ENCODE data around the gene CDS2. TPM values are rescaled to one million over a fixed set of nuclear protein-coding genes. Genes with fewer than 3 reads are reported as not detected.
A peak's percentile ranks its signal among the peaks of the same experiment; 100 is the strongest.

CDS2 gene
- total RNA-seq, 1 donor from 2014 or later, result 24.5 TPM

GRCh38 chr20:5212907-5213487 lies 86.2 kb downstream of the CDS2 start:
- no peak for ATAC-seq

DNA sequence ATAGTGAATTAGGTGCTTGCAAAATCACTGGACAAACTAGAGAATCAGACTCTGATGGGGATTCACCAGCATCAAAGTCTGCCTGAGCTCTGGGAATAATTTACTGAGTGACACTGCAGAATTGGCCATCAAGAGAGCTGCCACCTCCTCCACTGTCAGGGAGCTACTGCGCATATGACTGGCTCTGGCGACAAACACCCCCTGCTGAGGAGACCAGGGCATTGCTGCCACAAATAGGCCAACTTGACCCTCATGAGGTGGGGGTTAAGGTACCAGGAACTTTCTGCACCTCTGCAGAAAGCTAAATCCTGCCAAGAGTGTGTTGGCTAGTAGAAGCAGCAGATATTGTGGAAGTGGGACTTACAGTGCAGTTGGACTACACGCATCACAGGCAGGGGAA lies 88.0 kb downstream of the CDS2 start:
- no peak for ATAC-seq

- no peak for ATAC-seq
Observed at GRCh38 chr20:5215672-5216304, 89.0 kb downstream of the CDS2 start.

GRCh38 chr20:5216663-5217062 lies 89.9 kb downstream of the CDS2 start:
- ATAC-seq, result no peak

- no peak for ATAC-seq
Observed at GRCh38 chr20:5217616-5218015, 90.8 kb downstream of the CDS2 start.

DNA sequence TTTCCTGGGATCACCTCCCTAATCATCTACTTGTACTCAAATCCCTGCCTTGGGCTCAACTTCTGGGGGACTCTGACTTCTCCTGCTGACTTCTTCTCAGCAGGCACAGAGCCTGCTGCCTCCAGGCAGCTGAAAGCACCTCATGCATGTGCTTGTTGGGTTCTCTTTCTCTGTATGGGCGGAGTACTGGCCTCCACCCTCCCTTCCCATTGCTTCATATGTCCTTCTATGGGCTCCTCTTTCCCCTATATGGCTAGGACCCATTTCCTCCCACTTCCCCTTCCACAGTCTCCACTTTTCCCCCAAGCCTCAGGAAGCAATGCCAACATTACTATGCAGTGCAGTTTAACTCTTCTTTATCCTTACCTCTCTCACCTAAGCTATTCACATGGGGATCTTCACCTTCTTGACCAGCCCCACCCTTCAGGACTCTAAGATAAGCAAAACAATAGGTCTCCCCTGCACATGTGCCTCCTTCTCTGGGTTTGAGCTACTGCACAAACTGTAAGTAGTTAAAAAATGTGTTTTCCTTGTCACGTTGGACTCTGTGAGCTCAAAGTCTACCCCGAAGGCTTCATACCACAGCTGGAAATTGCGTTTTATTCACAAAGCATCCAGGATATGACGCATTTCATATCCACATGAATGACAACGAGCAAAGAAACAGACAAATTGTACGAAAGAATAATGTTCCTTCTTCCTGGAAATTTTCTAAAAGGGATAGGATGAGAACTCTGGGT lies 93.7 kb downstream of the CDS2 start:
- no peak for ATAC-seq

DNA sequence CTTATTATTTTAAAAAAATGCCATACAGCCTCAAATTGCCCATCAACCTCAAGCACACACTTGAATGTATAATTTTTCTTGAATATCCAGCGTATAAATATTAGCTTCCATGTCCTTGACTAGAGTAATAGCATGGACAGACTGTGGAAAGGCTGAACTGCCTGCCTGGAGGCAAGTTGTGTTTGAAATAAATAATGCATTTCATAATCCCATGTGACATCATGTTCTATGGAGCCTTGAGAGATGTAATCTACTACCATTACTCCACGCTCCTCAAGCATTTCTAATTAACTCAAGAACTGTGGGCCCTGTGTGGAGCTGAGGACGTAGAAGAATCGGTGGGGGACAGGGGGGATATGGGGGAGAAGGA lies 94.2 kb downstream of the CDS2 start:
- ATAC-seq, result no peak

DNA sequence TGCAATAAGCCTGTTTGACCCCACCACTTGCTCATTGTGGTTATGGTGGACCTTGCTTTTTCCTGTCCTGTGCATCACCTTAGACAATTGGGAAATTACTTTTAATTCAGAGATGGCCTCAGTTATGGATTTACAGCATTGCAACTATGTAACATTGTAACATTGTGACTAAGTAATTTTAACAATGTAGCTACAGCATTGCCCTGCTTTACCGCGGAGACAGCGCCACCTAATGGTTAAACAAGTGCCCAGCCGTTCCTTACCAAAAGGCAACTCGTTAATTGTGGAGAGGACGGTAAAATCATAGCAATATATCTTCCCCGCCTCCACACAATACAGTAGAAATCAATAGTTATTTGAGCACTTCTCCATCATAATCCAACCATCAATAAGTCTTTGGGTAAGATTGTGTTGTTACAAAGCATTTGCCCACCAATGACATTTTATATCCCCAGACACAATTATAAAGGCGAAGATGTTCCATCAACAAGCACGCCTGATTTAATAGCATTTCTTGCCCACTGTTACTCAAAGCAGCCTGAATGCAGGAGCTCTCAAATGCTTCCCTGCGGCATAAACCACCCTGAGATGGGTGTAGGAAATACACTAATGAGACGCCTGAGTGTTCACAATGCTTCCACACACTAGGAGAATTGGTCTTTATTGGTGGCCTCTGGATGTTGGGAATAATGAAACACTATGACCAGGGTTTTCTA lies 96.3 kb downstream of the CDS2 start:
- peak; percentile 77 for ATAC-seq

- no peak for ATAC-seq
Observed at GRCh38 chr20:5230544-5230943, 103.7 kb downstream of the CDS2 start.

GRCh38 chr20:5234158-5234557 lies 107.3 kb downstream of the CDS2 start:
- ATAC-seq, result no peak

- no peak for ATAC-seq
Observed at GRCh38 chr20:5234978-5235377, 108.2 kb downstream of the CDS2 start.

Other genes with a start within 250 kb of the CDS2 start
- gene SLC23A2, start 125.5 kb upstream of the CDS2 start, total RNA-seq, result 9.4 TPM
- 34.9 TPM for gene TMEM230, start 13.9 kb upstream of the CDS2 start, total RNA-seq
- 81.9 TPM for gene PCNA, start 7.0 kb upstream of the CDS2 start, total RNA-seq
- not detected for gene PROKR2, start 189.9 kb downstream of the CDS2 start, total RNA-seq